AG04449 (cell line): ENCODE results near the gene CHD9NB.

ENCODE experiments used
- CTCF ChIA-PET: fragments of 350-600 bp; formaldehyde crosslinking; extraction: SDS; loops from one replicate; lab custom pipeline; 2021; ENCODE audit warnings: antibody characterized with exemption; lab: Yijun Ruan, JAX
- POLR2A ChIA-PET: fragments of 400-600, 350-600 bp; formaldehyde crosslinking; extraction: SDS; loops from one replicate; lab custom pipeline; 2020; ENCODE audit warnings: antibody characterized with exemption, inconsistent platforms; lab: Yijun Ruan, JAX
- DNase-seq: peaks from one replicate; pipeline ENCODE4 v3.0.0-alpha.2; 2010; ENCODE audit warnings: low read depth, low spot score
- H3K4me3 ChIP-seq: 2 replicates; pipeline ENCODE4 v1.5.1; 2011; ENCODE audit warnings: low read depth, mild to moderate bottlenecking, control low read depth, low read length
- TF ChIP-seq, protein P1 (sequence below): IDR thresholded peaks from one replicate; pipeline ENCODE4 v1.5.1; 2011; ENCODE audit warnings: mild to moderate bottlenecking, moderate library complexity, low read length, control low read depth, inconsistent platforms; ENCODE audit not compliant: insufficient read depth; ENCODE audit errors: missing control alignments

CHD9NB gene

DNA sequence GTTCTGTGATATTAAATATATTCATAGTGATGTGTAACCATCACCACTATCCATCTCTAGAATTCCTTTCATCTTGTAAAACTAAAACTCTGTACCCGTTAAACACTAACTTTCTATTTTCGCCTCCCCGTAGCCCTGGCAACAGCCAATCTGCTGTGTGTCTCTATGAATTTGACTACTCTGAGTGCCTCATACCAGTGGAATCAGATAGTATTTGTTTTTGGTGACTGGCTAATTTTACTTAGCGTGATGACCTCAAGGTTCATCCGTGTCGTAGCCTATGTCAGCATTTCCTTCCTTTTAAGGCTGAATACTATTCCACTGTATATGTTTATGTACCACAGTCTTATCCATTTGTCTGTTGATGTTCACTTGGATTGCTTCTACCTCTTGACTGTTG, 20.3 kb upstream of the CHD9NB start:
- CTCF ChIA-PET, result no interaction called here
- no peak for DNase-seq

DNA sequence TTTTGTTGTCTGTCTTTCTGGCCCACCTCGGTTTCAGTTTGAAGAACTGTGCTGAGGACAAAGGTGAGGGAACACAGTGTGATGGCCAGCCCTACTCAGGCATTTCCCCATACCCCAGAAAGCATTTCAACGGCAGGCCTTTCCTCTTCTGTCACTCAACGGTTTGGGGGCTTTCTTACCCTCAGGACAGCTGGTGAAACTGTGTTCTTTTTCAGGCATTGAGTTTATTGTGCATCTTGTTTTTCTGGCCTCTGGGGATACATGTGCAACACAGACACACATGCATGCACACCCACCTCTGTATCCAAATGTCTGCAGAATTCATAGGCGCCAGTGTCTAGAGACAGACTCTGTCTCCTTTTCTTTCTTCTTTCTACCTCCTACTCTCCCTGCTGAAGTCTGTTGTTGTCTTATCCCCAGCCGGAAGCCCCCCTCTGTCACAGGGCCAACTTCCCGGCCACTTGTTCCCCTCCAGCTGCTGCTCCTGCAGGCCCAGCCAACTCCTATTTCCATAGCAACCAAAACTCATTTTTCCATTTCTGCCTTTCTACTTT, 19.1 kb upstream of the CHD9NB start:
- TF ChIP-seq, protein P1, sequence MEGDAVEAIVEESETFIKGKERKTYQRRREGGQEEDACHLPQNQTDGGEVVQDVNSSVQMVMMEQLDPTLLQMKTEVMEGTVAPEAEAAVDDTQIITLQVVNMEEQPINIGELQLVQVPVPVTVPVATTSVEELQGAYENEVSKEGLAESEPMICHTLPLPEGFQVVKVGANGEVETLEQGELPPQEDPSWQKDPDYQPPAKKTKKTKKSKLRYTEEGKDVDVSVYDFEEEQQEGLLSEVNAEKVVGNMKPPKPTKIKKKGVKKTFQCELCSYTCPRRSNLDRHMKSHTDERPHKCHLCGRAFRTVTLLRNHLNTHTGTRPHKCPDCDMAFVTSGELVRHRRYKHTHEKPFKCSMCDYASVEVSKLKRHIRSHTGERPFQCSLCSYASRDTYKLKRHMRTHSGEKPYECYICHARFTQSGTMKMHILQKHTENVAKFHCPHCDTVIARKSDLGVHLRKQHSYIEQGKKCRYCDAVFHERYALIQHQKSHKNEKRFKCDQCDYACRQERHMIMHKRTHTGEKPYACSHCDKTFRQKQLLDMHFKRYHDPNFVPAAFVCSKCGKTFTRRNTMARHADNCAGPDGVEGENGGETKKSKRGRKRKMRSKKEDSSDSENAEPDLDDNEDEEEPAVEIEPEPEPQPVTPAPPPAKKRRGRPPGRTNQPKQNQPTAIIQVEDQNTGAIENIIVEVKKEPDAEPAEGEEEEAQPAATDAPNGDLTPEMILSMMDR, result no peak
- no peak overlapping the region for H3K4me3 ChIP-seq
- no peak for DNase-seq
- CTCF ChIA-PET, result interaction anchor here (1.3 kb wide), 1 partner anchor 16 kb away, joined by 5 read pairs; the partner anchor contains the start of gene CHD9
- POLR2A ChIA-PET, result no interaction called here

More for the DNA sequence above, 20.3 kb upstream of the CHD9NB start:
- POLR2A ChIA-PET, result no interaction called here
- no peak overlapping the region for H3K4me3 ChIP-seq
- TF ChIP-seq, protein P1, result no peak

DNA sequence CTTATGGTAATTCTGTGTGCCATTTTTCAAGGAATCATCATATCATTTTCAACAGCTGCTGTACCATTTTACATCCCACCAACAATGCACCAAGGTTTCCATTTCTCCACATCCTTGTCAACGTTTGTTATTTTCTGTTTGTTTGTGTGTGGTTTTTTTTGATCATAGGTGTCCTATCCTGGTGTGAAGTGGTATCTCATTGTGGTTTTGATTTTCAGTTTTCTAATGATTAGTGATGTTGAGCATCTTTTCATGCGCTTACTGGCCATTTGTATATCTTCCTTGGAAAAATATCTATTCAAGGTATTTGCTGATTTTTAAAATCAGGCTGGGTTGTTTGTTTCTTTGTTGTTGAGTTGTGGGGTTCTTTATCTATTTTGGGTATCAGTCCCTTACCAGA, 17.1 kb upstream of the CHD9NB start:
- TF ChIP-seq, protein P1, result no peak
- no peak overlapping the region for H3K4me3 ChIP-seq
- ChIA-PET CTCF (interaction anchor here (0.9 to 1.1 kb wide), 2 partner anchors 14 to 168 kb away, joined by 3 read pairs; no protein-coding TSS in a partner anchor), POLR2A (no interaction called here)
- no peak for DNase-seq

DNA sequence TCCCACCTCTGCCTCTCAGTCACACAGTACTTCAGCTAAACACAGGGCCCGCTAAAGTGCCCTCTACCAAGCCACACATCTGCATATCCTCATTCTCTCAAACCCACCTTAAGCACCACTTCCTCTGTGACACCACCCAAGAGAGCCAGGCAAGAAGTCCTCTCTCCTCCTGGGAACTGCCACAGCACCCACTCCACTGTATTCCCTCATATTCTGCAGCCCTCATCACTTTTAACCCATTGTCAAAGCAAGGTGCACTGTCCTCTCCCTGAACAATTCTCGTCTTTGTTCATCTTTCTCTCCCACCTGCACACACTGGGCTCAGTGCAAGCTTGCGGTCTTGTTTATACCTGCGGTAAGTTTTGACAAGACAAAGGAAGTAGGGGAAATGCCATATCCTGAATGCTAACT, 15.7 kb upstream of the CHD9NB start:
- no peak overlapping the region for H3K4me3 ChIP-seq
- POLR2A ChIA-PET, result no interaction called here
- CTCF ChIA-PET, result interaction anchor here (3.1 kb wide), 1 partner anchor 11 kb away, joined by 12 read pairs; no protein-coding TSS in a partner anchor

DNA sequence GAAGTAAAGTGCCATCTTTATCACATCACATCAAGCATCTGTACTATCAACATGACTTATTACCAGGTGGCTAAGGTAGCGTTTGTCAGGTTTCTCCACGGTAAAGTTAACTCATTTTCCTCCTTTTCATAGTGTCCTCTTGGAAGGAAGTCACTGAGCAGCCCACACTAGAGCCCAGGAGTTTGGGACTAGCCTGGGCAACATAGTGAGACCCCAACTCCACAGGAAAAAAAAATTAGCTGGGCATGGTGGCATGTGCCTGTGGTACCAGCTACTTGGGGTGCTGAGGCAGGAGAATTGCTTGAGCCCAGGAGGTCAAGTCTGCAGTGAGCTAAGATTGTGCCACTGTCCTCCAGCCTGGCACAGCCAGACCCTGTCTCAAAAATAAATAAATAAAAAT, 15.0 kb upstream of the CHD9NB start:
- POLR2A ChIA-PET, result no interaction called here
- TF ChIP-seq, protein P1, result no peak
- no peak for DNase-seq

More for the DNA sequence above, 15.7 kb upstream of the CHD9NB start:
- no peak for DNase-seq
- TF ChIP-seq, protein P1, result no peak

DNA sequence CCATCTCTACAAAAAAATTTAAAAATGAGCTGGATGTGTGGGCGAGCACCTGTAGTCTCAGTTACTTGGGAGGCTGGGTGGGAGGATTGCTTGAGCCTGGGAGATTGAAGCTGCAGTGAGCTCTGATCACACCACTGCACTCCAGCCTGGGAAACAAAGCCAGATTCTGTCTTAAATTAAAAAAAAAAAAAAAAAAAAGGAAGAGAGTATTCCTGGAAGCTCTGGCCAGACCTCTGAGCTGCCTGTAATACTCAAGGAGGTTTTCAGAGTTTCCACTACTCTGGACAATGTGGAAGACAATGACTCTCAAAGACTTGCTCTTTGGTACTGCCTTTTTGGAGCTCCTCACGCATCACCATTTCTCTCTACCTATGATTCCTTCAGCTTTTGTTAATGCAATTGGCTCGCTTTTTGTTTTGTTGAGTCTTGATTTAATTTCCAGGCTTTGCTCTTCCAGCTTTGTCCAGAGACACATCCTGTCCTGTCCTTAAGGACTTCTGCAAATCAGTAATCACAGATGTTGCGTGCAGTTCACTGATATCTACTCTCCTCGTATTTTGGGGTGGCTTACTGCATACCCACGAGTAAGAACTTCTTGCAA, 12.9 kb upstream of the CHD9NB start:
- ChIA-PET CTCF (interaction anchor here (3.1 to 4.2 kb wide), 2 partner anchors 10 to 14 kb away, joined by 12 to 26 read pairs; partner anchors contain the start of gene CHD9), POLR2A (interaction anchor here (1.0 kb wide), 1 partner anchor 14 kb away, joined by 4 read pairs; no protein-coding TSS in a partner anchor)

More for the DNA sequence above, 15.0 kb upstream of the CHD9NB start:
- CTCF ChIA-PET, result interaction anchor here (3.1 kb wide), 1 partner anchor 12 kb away, joined by 12 read pairs; no protein-coding TSS in a partner anchor
- no peak overlapping the region for H3K4me3 ChIP-seq

More for the DNA sequence above, 12.9 kb upstream of the CHD9NB start:
- TF ChIP-seq, protein P1, result no peak
- DNase-seq, result no peak
- no peak overlapping the region for H3K4me3 ChIP-seq
